Activated CD4-positive, alpha-beta T cell treated with anti-CD3 and anti-CD28 coated beads, Interleukin-2, Interleukin-4, amounts not matched to agents 100 ng/mL and 50 ng/mL, durations not matched to agents 16 hours and 8 hours (primary cell): Measurements from ENCODE around the gene LRRC7.

ENCODE experiments used
- DNase-seq: peaks from one replicate; pipeline ENCODE4 v3.0.0-alpha.2; 2020; ENCODE audit warnings: low spot score

The LRRC7 gene

DNA sequence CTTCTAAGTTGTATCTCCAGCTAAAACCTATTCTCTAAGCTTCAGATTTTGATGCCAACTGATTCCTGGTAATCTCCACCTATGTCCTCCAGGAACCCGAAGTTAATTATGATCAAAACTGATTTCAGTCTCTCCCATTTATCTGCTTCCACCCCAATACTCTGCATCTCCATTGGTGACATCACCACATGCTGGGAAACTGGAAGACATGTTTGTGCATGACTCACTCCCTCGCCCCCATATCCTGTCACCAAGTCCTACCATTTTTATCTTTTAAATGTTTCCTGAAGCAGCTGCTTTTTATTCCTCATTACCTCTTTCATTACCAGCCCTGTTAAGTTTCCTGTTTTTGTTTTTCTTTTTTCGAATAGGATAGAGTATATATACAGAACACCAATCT, 409.2 kb downstream of the LRRC7 start:
- no peak for DNase-seq

DNA sequence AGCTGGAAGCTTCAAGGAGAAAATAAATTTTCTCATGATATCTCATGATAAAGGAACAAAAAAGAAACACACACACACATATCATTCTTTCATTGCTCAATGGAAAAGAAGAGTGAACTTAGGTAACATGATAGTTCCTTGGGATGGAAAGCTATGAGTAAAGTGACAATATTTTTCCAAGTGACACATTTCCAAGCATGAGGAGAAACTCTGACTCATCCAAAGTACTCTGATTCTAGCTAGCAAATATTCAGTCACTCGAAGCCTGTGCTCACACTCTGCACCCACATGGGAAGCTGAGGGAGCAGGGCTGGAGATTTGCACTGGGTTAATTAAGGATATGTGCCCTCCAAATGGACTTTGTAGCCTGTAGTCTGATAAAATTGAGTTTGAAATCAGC, 415.3 kb downstream of the LRRC7 start:
- DNase-seq = no peak

DNA sequence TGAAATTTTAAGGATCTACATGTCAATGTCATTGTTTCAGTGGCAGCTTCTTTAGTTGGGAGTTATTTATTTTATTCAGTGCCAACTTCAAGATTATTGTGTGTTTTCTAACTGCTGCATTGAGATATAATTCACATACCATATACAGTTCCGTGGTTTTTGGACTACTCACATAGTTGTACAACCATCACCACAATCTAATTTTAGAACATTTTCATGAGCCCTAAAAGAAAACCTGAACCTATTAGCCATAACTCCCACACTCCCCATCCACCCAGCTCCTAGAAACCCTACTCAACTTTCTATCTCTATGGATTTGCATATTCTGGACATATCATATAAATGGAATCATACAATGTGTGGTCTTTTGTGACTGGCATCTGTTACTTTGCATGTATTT, 417.7 kb downstream of the LRRC7 start:
- no peak for DNase-seq

DNA sequence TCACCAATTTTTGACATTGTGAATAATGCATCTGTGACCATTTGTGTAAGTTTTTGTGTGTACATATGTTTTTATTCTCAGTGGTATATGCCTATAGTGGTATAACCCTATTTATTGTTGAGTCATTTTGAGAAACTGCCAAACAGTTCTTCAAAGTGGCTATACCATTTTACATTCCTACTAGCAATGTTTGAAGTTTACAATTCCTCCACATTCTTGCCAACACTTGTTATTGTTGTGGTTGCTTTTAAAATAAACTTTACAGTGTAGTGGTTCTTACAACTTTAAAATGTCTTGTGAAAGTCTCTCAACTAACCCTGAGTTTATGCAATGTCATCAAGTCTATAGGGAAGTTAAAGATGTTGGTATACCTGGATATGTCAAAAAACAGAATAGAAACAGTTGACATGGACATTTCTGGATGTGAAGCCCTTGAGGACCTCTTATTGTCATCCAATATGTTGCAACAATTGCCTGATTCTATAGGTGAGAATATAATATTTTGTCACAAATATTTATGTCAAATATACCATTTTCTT, 418.2 kb downstream of the LRRC7 start:
- DNase-seq = no peak

DNA sequence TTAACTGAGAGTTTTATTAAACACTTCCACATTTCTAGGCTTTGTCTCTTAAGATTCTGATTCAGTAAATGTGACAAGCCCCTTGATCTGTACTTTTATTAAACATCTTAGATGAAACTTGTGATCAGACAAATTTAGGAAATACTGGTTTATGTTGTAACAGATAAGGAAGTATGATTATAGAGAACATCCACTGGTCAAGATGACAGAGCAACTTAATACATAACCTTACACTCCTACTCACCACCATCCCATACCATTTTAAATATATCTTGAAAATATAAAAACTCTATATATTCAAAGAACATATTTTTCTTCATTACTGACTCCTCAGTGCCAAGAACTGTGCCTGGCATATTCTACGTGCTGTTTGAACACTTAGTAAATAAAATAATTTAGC, 420.2 kb downstream of the LRRC7 start:
- no peak for DNase-seq

DNA sequence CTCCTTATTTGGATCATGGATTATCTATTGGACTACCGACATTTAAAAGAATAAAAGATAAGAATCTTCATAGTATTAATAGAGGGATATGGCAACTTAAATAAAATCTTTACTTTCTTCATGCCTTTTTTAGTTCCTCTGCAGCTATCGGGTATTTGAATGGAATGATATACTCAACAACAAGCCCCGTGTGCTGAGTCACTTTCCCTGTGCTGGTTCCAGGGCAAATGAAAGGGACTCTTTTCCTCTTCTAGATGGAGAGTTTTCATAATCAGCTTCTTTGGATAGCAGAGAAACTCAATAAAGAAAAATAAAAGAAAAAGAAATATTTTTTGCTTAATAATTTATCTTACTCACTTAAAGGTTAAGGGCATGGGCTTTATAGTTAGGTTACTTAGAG, 423.9 kb downstream of the LRRC7 start:
- no peak for DNase-seq

DNA sequence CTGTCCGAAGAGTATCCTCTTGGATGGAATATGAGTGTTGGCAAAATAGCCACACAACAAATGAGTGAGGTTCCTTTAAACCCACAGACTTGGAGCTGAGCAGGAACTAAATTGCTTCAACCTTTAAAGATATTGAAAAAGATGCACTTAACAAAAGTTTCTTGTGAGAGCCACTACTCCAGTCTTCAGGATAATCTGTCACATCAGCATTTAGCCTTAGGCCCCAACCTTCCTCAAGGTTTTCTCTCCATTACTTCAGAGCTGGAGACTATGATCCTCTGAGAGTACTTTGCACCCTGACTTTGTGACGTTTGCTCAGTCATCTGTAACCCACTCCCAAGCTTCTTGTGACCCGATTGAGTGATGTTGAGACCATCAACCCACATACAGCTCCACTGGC, 424.9 kb downstream of the LRRC7 start:
- no peak for DNase-seq

DNA sequence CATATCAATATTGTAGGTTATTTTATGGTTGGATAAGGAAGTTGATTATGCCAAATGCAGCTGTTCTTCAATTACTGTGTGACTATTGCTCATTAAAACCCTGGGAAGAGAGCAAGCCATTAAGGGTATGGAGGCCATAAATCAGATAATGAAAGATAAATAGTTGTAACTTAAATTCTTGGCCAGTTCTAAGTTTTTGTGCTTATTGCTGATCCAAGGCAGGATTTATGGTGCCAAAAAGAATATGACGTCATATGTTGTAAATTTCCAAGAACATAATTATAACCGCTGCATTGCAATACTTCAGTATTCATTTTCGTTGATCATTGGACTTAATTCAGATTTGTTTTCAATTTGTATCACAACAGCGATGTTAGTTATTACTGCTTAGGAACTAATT, 426.1 kb downstream of the LRRC7 start:
- no peak for DNase-seq

DNA sequence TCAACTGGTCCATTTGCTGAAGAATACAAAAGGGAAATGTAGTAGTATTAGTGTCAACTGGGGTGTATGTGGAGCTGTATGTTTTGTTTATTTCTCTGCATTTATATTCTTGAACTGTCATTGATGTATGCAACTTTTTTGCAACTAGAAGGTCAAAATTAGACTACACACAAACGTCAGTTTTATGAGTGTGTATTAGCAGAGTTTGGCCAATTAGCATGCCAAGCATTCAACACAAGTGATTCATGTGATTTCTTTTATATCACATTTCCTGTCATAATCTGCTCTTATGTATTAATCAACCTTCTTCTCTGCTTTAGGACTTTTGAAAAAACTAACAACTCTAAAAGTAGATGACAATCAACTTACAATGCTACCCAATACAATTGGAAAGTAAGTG, 426.5 kb downstream of the LRRC7 start:
- no peak for DNase-seq

DNA sequence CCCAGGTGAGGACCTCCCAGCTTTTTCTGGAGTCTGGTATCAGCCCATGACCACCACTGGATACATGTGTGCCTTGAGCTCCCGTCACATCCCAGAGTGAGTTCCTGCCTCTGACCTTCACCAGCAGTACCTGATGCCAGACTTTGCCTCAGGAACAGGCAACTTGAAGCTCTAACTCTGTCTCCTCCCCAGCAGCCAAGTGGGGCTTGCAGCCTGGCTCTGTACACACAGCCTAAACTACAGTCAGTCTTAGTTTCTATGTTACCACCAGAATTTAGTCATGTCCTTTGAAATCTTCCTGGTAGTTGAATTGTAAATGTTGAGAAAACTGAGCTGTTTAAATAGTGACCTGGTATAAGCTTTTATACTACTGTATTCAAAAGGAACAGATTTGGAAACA, 431.1 kb downstream of the LRRC7 start:
- DNase-seq = no peak

DNA sequence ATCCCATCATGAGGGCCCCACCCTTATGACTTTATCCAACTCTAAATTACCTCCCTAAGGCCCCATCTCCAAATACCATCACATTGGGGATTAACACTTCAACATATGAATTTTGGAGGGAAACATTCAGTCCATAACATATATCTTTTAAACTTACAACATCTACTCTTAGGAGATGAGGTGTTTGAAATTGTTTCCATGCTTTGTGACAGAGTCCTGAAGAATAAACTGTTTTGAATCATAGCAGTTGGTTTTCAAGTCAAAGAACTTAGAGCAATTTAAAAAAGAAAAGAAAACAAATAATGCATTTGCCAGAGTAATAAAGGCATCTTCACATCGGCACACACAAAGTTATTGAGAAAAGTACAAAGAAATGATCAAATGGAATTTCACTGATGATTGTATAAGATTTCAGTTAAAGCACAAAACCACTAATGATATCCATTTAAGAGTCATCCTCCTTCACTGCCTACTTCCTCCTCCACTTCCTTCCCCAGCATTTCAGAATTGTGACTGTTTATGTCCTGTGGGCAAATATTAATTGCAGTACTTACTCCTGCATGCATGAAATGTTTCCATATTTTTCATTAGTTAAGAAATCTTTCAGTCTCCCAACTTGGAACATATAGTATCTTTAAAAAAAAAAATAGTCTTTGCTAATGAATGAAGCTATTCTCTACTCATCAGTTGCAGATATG, 435.6 kb downstream of the LRRC7 start:
- no peak for DNase-seq

DNA sequence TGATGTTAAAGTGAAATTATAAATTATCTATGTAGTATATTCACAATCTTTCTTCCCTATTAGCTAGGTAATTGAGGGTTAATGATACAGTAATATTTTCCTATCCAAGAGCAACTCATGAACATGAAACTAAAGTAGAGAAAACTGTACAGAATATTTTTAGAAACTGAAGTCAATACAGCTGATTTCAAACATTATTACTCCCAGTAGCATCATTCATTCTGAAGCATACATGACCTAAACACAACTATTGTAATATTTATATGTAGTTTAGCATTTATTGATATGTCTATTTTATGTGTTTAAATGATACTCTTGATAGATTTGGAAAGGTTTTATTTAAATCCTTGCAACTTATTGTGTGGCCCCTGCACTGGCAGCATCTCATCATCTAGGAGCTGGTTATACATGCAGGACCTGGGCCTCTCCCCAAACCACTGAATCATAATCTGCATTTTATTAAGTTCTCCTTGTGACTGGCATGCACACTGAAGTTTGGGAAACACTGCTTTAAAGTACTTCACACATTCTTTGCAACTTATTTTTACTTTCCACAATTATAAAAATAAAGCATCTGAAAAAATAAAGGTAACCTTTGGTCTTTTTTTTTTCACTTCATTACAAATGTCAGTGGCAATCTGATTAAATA, 437.8 kb downstream of the LRRC7 start:
- no peak for DNase-seq

DNA sequence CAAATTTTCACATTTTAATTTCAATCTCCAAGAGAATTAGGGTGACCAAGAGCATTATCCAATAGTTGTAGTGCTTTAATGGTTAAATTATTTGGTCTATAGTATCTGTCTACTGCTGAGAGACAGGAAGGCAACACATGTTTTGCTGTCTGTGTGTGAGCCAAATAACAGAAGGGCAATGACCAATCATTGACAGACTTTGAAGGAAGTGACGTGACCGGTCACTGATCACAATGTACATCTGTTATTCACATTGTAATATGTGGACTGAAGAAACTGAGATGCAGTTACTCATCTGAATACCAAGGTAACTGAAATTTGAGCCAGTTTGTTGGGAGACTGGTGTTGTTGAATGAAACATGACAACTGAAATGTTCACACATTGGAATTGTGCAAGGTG, 440.9 kb downstream of the LRRC7 start:
- DNase-seq = no peak

DNA sequence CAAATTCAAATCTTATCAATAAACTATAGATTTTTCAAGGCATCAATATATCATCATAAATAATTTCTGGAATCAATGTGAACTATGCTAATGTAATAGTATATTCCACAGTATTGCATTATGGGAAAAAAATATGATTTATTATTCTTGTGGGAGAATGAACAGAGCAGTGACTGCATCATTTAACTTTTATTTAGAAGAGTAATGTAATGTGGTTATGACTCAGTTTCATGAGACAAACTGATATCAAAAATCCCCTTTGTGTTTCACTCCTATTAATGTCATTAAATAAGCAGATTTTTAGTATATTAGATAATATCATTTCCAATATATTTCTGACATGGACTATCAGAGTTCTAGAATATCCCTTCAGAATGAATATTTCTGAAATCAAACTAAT, 450.0 kb downstream of the LRRC7 start:
- no peak for DNase-seq

DNA sequence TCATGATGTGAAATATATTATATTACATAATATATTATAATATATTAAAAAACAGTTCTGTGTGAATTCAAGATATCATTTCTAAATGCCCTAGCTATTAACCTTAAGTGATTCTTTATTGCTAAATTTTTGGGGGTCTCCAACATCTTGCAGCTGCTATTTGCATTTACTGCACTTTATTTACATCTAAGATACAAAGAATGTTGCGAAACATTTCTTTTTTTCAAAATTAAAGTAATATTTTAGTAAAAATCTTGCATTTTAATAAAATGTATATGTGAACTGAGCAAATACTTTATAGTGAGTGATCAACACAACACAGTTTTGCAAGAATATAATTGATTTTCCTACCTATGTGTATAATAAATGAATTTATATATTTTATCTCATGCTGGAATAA, 456.6 kb downstream of the LRRC7 start:
- DNase-seq = no peak

DNA sequence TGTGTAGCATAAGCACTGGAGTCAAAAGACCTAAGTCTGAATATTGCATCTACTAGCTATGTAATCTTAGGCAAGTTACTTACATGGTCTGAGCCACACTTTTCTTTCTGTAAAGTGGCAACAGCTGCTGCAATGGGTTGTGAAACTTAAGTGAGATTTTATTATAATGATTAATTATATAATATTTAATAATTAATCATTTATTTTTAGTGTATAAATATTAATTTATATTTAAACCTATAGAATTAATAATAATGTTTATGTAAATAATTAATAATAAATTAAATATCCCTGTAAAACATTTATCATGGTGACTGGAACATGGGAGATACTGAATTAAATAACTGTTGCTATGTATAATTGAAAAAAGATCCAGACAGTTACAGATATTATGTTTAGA, 457.3 kb downstream of the LRRC7 start:
- DNase-seq = no peak

DNA sequence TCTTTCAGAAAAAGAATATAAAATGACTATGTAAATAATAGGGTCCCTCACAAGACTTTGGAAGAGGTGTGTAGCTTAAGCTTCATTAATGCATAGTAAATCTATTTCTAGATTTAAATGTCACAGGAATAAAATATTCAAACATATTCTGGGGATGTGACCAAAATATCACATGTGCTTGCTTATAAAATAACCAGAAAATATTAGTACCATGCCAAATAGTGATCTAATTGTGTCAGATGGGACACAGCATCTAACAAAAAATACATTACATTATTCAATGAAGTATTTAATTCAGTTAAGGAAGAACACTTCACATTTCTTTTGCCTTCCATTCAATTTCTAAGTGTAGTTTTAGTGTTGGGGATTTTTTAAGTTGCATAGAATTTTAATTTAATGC, 458.1 kb downstream of the LRRC7 start:
- no peak for DNase-seq

DNA sequence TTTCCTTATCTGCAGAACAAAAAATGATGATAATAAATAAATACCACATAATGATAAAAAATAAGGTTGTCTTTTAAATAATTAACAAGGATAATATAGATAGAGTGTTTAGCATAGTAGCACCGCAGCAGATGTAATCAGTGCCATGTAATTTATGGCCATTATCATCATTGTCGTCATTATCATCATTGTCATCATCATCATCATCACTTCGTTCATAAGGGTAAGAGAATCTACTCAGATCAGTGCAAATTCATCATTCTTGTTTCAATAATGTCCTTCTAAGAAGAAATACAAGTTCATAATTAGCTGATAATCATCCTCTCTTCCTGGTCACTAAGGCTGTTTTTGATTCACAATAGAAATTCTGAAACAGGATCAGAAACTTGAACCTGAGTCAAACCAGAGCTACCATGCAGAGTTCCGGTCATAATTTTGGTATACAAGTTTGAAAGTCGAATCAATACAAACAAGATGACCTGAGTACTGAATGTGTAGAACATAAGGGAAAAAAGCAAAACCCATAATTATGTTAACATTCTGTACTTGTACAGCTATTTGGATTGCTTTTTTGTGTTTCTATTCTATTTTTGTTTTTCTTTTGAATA, 465.6 kb downstream of the LRRC7 start:
- no peak for DNase-seq

DNA sequence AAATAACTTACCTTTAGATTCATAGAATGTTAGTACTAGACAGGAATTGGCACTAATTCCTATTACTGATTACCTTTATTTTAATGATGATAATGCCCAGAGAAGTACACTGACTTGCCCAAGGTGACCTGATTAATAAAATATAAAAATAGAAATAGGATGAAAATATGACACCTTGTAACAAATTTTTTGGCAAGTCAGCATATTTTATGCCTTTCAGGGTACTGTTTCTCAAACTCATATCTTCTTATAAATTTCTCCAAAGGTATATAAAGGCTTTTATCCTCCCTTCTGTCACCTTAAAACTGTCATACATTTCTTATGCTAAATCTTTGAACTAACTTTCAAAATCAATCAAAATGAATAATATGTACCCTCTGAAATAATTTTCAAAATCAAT, 466.2 kb downstream of the LRRC7 start:
- DNase-seq = no peak

DNA sequence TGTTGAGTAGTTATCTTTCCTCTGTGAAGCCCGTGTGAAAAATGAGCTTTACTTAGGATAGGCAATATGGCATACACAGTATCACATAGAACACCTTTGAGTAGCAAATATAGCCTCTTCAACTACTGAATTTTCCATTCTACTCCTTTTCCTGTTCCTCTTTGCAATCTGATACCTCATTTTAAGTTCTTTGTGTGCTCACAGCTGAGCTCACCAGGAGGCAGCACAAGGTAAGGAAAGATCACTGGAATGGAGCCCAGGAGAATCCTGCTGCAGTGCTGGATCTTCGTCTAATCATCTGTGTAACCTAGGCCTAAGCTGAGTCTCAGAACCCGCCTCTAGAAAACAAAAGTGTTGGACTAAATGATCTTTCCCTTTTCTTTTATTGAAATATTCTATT, 466.7 kb downstream of the LRRC7 start:
- no peak for DNase-seq

DNA sequence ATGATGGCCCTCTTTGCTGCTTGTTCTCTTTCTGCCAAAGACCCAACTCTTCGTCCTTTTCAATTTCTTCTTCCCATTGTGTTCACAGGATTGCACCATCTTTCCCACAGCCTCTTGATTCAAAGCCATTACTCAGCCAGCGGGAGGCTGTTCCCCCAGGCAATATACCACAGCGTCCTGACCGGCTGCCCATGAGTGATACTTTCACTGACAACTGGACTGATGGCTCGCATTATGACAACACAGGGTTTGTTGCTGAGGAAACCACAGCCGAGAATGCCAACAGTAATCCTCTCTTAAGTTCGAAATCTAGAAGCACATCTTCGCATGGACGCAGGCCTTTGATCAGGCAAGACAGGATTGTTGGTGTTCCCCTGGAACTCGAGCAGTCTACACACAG, 470.3 kb downstream of the LRRC7 start:
- no peak for DNase-seq

DNA sequence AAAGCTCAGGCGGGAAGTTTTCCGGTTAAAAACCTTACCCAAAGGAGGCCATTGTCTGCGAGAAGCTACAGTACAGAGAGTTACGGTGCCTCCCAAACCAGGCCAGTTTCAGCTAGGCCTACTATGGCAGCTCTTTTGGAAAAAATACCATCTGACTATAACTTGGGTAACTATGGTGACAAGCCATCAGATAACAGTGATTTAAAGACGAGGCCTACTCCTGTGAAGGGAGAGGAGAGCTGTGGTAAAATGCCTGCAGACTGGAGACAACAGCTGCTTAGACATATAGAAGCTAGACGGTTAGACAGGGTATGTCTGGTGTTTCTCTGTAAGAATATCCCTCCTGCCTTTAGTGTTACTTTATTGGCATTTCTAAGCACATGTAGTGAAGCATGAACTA, 471.8 kb downstream of the LRRC7 start:
- no peak for DNase-seq

DNA sequence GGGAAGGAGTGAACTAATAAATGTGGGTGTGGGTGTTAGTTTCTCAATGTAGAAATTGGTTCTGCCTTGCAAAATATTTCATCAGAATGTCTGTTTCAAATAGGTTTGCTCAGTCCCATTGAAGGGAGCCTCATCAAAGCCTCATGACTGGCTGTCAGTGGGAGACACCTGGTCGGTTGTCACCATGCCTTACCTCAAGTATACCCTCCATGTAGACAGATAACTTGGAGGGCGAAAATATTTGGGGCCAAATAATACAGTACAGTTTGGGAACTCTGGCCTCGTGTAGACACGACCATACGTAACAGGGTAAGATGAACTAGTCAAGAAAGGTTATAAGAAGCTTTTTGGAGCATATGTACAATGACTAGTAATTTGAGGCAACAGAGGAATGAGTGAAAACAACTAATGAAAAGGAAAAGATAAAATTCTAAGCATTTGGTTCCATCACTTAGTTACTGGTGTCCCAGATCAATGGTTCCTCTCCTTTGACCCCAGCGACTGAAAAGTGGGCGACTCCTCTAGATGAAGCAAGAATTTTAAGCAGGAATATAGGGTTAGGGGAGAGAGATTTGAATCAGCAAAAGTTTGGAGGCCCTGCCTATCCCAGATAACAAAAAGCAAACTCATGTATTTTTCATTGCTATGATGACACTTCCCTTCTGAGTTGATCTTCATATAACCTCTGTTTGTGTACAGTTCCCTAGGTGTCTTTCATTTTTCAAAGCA, 473.8 kb downstream of the LRRC7 start:
- no peak for DNase-seq
